H1 (cell line): Measurements from ENCODE around the gene TUBA4B. TPM values are rescaled to one million over a fixed set of nuclear protein-coding genes. Genes with fewer than 3 reads are reported as not detected.

Experiments
- CTCF ChIA-PET: fragments of 300-600 bp; sonication (Branson Sonifier 250); formaldehyde crosslinking; loops from one replicate; lab custom pipeline; 2021; ENCODE audit not compliant: partially characterized antibody; lab: Charles Lee
- POLR2A ChIA-PET: fragments of 300-600 bp; sonication (Branson Sonifier 250); formaldehyde crosslinking; loops from one replicate; lab custom pipeline; 2021; ENCODE audit warnings: inconsistent platforms; ENCODE audit not compliant: partially characterized antibody; lab: Charles Lee
- DNase-seq, 2 experiments: peaks; one replicate each; pipeline versions ENCODE4 v3.0.0 to v3.0.0-alpha.2; 2010 to 2022; ENCODE audit warnings: low spot score in 2 of 2, low read depth in 1 of 2, mixed read lengths in 1 of 2
- FAIRE-seq: peaks from 2 replicates; lab custom pipeline; 2011; peaks lifted over from hg19 to GRCh38; lab: Jason Lieb, UNC
- H2AFZ ChIP-seq: 2 replicates; pipeline ENCODE4 v1.8.1; 2012; ENCODE audit warnings: low read length, inconsistent platforms
- H2AK5ac ChIP-seq: 2 replicates; pipeline ENCODE4 v1.6.1; 2013; ENCODE audit warnings: low read depth, low read length
- H2BK120ac ChIP-seq: replicated peaks from 2 replicates; pipeline ENCODE3; 2013; ENCODE audit warnings: low read depth, low read length, inconsistent platforms
- H2BK12ac ChIP-seq: 2 replicates; pipeline ENCODE4 v1.6.1; 2013; ENCODE audit warnings: low read depth, low read length
- H2BK15ac ChIP-seq: 2 replicates; pipeline ENCODE4 v1.6.1; 2013; ENCODE audit warnings: low read length
- H2BK20ac ChIP-seq: 2 replicates; pipeline ENCODE4 v1.6.1; 2013; ENCODE audit warnings: low read length
- H2BK5ac ChIP-seq: 2 replicates; pipeline ENCODE4 v1.6.1; 2013; ENCODE audit warnings: low read depth, low read length
- H3K14ac ChIP-seq: 2 replicates; pipeline ENCODE4 v1.6.1; 2013; ENCODE audit warnings: inconsistent platforms; ENCODE audit not compliant: insufficient read length
- H3K18ac ChIP-seq: 2 replicates; pipeline ENCODE4 v1.6.1; 2013; ENCODE audit warnings: low read length; ENCODE audit errors: extremely low read depth
- H3K23ac ChIP-seq: 2 replicates; pipeline ENCODE4 v1.6.1; 2013; ENCODE audit warnings: inconsistent platforms; ENCODE audit not compliant: insufficient read length
- H3K23me2 ChIP-seq: 2 replicates; pipeline ENCODE4 v1.6.1; 2013; ENCODE audit warnings: low read depth, low read length
- H3K27ac ChIP-seq: 2 replicates; pipeline ENCODE4 v1.6.1; 2011; ENCODE audit warnings: low read depth, low read length, inconsistent platforms
- H3K27me3 ChIP-seq, 4 experiments: replicated peaks in 1 of 4; 1 replicate in 1 of 4; 2 replicates in 3 of 4; pipeline versions ENCODE4 v1.6.1 to v1.8.1; 2011 to 2013; ENCODE audit warnings: low read length in 3 of 4, mild to moderate bottlenecking in 3 of 4, inconsistent platforms in 2 of 4, mixed read lengths in 2 of 4, moderate library complexity in 1 of 4; ENCODE audit not compliant: control insufficient read depth in 3 of 4, insufficient read depth in 3 of 4; ENCODE audit errors: extremely low read depth in 1 of 4
- H3K36me3 ChIP-seq, 4 experiments: 2 replicates each; pipeline versions ENCODE4 v1.6.1 to v1.8.1; 2011 to 2013; ENCODE audit warnings: mild to moderate bottlenecking in 4 of 4, low read length in 3 of 4, moderate library complexity in 2 of 4, control low read depth in 1 of 4, inconsistent platforms in 1 of 4; ENCODE audit not compliant: insufficient read depth in 4 of 4, control insufficient read depth in 2 of 4
- H3K4ac ChIP-seq: replicated peaks from 2 replicates; pipeline ENCODE3; 2013; ENCODE audit warnings: low read length, low read depth, mixed read lengths, inconsistent platforms; ENCODE audit not compliant: insufficient read length
- H3K4me1 ChIP-seq, 4 experiments: replicated peaks in 1 of 4; 1 replicate in 1 of 4; 2 replicates in 3 of 4; pipeline versions ENCODE4 v1.6.1 to v1.8.1; 2011 to 2013; ENCODE audit warnings: low read length in 3 of 4, inconsistent platforms in 2 of 4, mixed read lengths in 1 of 4; ENCODE audit not compliant: insufficient read depth in 4 of 4, control insufficient read depth in 3 of 4
- H3K4me2 ChIP-seq, 2 experiments: 2 replicates each; pipeline versions ENCODE4 v1.6.1 to v1.8.1; 2011 to 2013; ENCODE audit warnings: low read depth in 2 of 2, low read length in 2 of 2, control low read depth in 1 of 2, inconsistent platforms in 1 of 2, mild to moderate bottlenecking in 1 of 2; ENCODE audit not compliant: insufficient read depth in 1 of 2
- H3K4me3 ChIP-seq, 4 experiments: fragments of 200-600, 300-600 bp in 1 of 4; sonication (generic), shearing (Covaris generic), sonication (Bioruptor Twin) in 1 of 4; 2 replicates each; pipeline versions ENCODE4 v1.5.1 to v1.8.1; 2011 to 2016; ENCODE audit warnings: low read length in 4 of 4, low read depth in 3 of 4, control low read depth in 2 of 4, inconsistent platforms in 2 of 4, mild to moderate bottlenecking in 2 of 4, mixed read lengths in 1 of 4, moderate library complexity in 1 of 4; ENCODE audit not compliant: insufficient read depth in 2 of 4; ENCODE audit errors: extremely low read depth in 1 of 4
- H3K56ac ChIP-seq: replicated peaks from 2 replicates; pipeline ENCODE3; 2013; ENCODE audit warnings: low read depth, mild to moderate bottlenecking, mixed read lengths, low read length, inconsistent platforms; ENCODE audit not compliant: insufficient read length
- H3K79me1 ChIP-seq: 2 replicates; pipeline ENCODE4 v1.6.1; 2013; ENCODE audit warnings: low read depth, low read length, control low read depth
- H3K79me2 ChIP-seq, 2 experiments: 2 replicates each; pipeline versions ENCODE4 v1.6.1 to v1.8.1; 2012 to 2013; ENCODE audit warnings: low read length in 2 of 2, mild to moderate bottlenecking in 2 of 2, inconsistent platforms in 1 of 2; ENCODE audit not compliant: insufficient read depth in 2 of 2, control insufficient read depth in 1 of 2
- H3K9ac ChIP-seq, 4 experiments: replicated peaks in 1 of 4; 1 replicate in 1 of 4; 2 replicates in 3 of 4; pipeline versions ENCODE4 v1.6.1 to v1.8.1; 2011 to 2013; ENCODE audit warnings: low read depth in 3 of 4, low read length in 3 of 4, control low read depth in 2 of 4, mild to moderate bottlenecking in 2 of 4, moderate library complexity in 2 of 4, inconsistent platforms in 1 of 4; ENCODE audit errors: extremely low read depth in 1 of 4
- H3K9me3 ChIP-seq, 2 experiments: 2 replicates each; pipeline versions ENCODE4 v1.6.1 to v1.8.1; 2012 to 2013; ENCODE audit warnings: mild to moderate bottlenecking in 2 of 2, moderate library complexity in 2 of 2, control low read depth in 1 of 2, inconsistent platforms in 1 of 2, low read depth in 1 of 2, low read length in 1 of 2, mixed read lengths in 1 of 2; ENCODE audit not compliant: insufficient read depth in 2 of 2
- H4K20me1 ChIP-seq, 2 experiments: replicated peaks in 1 of 2; 2 replicates each; pipeline versions ENCODE3 to v1.8.1; 2011 to 2013; ENCODE audit warnings: inconsistent platforms in 2 of 2, low read length in 2 of 2, mild to moderate bottlenecking in 1 of 2; ENCODE audit not compliant: insufficient read depth in 2 of 2, control insufficient read depth in 1 of 2
- H4K5ac ChIP-seq: 2 replicates; pipeline ENCODE4 v1.6.1; 2013; ENCODE audit warnings: low read length, low read depth, mixed read lengths, inconsistent platforms; ENCODE audit not compliant: insufficient read length
- H4K8ac ChIP-seq: 2 replicates; pipeline ENCODE4 v1.8.0; 2013; ENCODE audit warnings: mild to moderate bottlenecking, moderate library complexity, low read length, inconsistent platforms; ENCODE audit not compliant: insufficient read depth; ENCODE audit errors: extremely low read depth
- H4K91ac ChIP-seq: replicated peaks from 2 replicates; pipeline ENCODE3; 2013; ENCODE audit warnings: low read length, mixed read lengths, inconsistent platforms; ENCODE audit not compliant: insufficient read length
- CEBPB ChIP-seq: IDR thresholded peaks from 2 replicates; pipeline ENCODE4 v1.6.1; 2012; ENCODE audit warnings: low read depth, low read length
- CHD2 ChIP-seq: IDR thresholded peaks from 2 replicates; pipeline ENCODE4 v1.6.1; 2012; ENCODE audit warnings: low read length, improper control_type of control experiment
- CREB1 ChIP-seq: IDR thresholded peaks from 2 replicates; pipeline ENCODE4 v1.6.1; 2012; ENCODE audit warnings: inconsistent platforms
- EP300 ChIP-seq, 2 experiments: IDR thresholded peaks; 1 replicate in 1 of 2; 2 replicates in 1 of 2; pipeline ENCODE4 v1.6.1; 2011 to 2012; ENCODE audit warnings: low read depth in 2 of 2, low read length in 2 of 2, mild to moderate bottlenecking in 2 of 2, borderline replicate concordance in 1 of 2, inconsistent platforms in 1 of 2, moderate library complexity in 1 of 2
- GTF2F1 ChIP-seq: IDR thresholded peaks from 2 replicates; pipeline ENCODE4 v1.6.1; 2012; ENCODE audit warnings: low read depth, low read length, improper control_type of control experiment, borderline replicate concordance
- MAFK ChIP-seq: IDR thresholded peaks from 2 replicates; pipeline ENCODE4 v1.6.1; 2012; ENCODE audit warnings: low read depth, mild to moderate bottlenecking, improper control_type of control experiment, low read length
- RBBP5 ChIP-seq: IDR thresholded peaks from 2 replicates; pipeline ENCODE4 v1.7.1; 2012; ENCODE audit warnings: low read depth, mild to moderate bottlenecking, inconsistent platforms, low read length, moderate library complexity, borderline replicate concordance
- SP4 ChIP-seq: IDR thresholded peaks from 2 replicates; pipeline ENCODE4 v1.6.1; 2012; ENCODE audit warnings: low read length, inconsistent platforms
- WGBS, 2 experiments: shearing (Covaris generic) in 1 of 2; methylation state at CpG; one replicate each; pipeline versions ENCODE4 v1.1.6 to v1.1.7; 2013 to 2015; ENCODE audit warnings: low lambda C conversion rate in 2 of 2, mixed read lengths in 2 of 2, inconsistent platforms in 1 of 2, low coverage in 1 of 2, missing lambda C conversion rate in 1 of 2; ENCODE audit not compliant: insufficient replicate concordance in 2 of 2, insufficient coverage in 1 of 2, insufficient read length in 1 of 2; ENCODE audit errors: extremely low coverage in 1 of 2, missing lambda C conversion rate in 1 of 2; 5-methylcytosine and 5-hydroxymethylcytosine counted together
- polyA plus RNA-seq, 7 experiments: library from polyadenylated mRNA; depleted of rRNA in 3 of 7; stranded (reverse) in 5 of 7; unstranded in 2 of 7; fragments of >200 nt in 5 of 7; fragments of 200-250 nt in 2 of 7; gene quantifications; 1 replicate in 5 of 7; 2 replicates in 1 of 7; 4 replicates in 1 of 7; pipeline versions ENCODE4 v1.2.1 to v1.2.3, GENCODE V29; 2011 to 2013; ENCODE audit warnings: missing spikeins in 2 of 7, mixed read lengths in 2 of 7
- total RNA-seq: library from RNA; stranded (reverse); fragmentation: NEBNext Ultra II Directional; extraction: Animal tissue kit (Norgen Biotek cat#: 25700); gene quantifications from 2 replicates; pipeline ENCODE4 v1.2.1, GENCODE V29; 2021

Gene TUBA4B
- total and polyA plus RNA-seq, 2 of the 8 experiments (the other 6 are each of a cell fraction or from before 2014, with no cell fraction given), result 0.08 to 0.24 TPM

GRCh38 chr2:219204425-219205164 lies 48.4 kb upstream of the TUBA4B start:
- TF ChIP-seq RBBP5, result no peak
- TF ChIP-seq SP4, result no peak
- no peak for TF ChIP-seq CEBPB
- TF ChIP-seq CHD2, result no peak
- TF ChIP-seq GTF2F1, result no peak
- no peak for TF ChIP-seq MAFK
- TF ChIP-seq CREB1, result no peak
- TF ChIP-seq EP300 (IDR thresholded peaks at IDR 0.05; ENCODE audit: borderline replicate concordance in 1 of 2, low read depth in 2 of 2, low read length in 2 of 2), result no peak
- WGBS, 2 experiments, result 87% methylated on average over 7 of the region's 7 CpGs; no CpG with 5 or more reads in 1 of the 2 experiments
- Histone ChIP-seq H3K9ac (no peak overlapping the region), H3K4me1 (peaks cover 0 to 6% (median 3%) of the 10 kb centered on the region in 4 experiments; a peak in 5 of 7 replicates), H4K91ac (no peak overlapping the region), H3K4me3 (no peak overlapping the region), H3K56ac (no peak overlapping the region), H2BK15ac (no peak overlapping the region), H3K4me2 (no peak overlapping the region), H2AFZ (no peak overlapping the region), H4K5ac (no peak overlapping the region), H3K23me2 (peaks cover 10% of the 10 kb centered on the region), H3K4ac (no peak overlapping the region), H2BK120ac (no peak overlapping the region), H3K27ac (no peak overlapping the region), H2BK12ac (no peak overlapping the region), H2AK5ac (no peak overlapping the region), H2BK20ac (no peak overlapping the region), H3K36me3 (peaks cover 0 to 4% (median 0%) of the 10 kb centered on the region in 4 experiments; a peak in 1 of 8 replicates), H4K20me1 (peaks cover 0 to 2% of the 10 kb centered on the region in 2 experiments), H3K14ac (no peak overlapping the region), H2BK5ac (no peak overlapping the region), H3K9me3 (no peaks in the 10 kb centered on the region; a peak in 1 of 4 replicates), H3K79me1 (no peaks in the 10 kb centered on the region), H3K79me2 (no peaks in the 10 kb centered on the region), H4K8ac (no peak overlapping the region), H3K18ac (no peak overlapping the region), H3K23ac (no peak overlapping the region), H3K27me3 (no peaks in the 10 kb centered on the region)
- ChIA-PET POLR2A (interaction anchor here (1.2 to 6.1 kb wide), 2 partner anchors 9 to 14 kb away, joined by 3 to 101 read pairs; partner anchors contain the start of gene ABCB6), CTCF (interaction anchor here (0.6 to 2.0 kb wide), 4 partner anchors 13 to 128 kb away, joined by 4 to 6 read pairs (median 4); no protein-coding TSS in a partner anchor)
- FAIRE-seq, result no peak
- no peak for DNase-seq
